ENCODE results near the gene LAMC2.

The LAMC2 gene

GRCh38 chr1:183186841-183187240 is 777 bp downstream of the LAMC2 start:
- H4K20me1 ChIP-seq (ENCODE audit: insufficient read depth, low read length) = no peaks in the 10 kb centered on the region
- no peaks in the 10 kb centered on the region for H3K9me3 ChIP-seq (ENCODE audit: insufficient read depth, low read length, severe bottlenecking)
- H3K27me3 ChIP-seq (ENCODE audit: insufficient read depth, low read length, poor library complexity) = no peaks in the 10 kb centered on the region
- TF ChIP-seq EZH2 (IDR thresholded peaks at IDR 0.05; ENCODE audit: borderline replicate concordance, low read depth, low read length, severe bottlenecking) (no peak), CTCF (IDR thresholded peaks at IDR 0.05; ENCODE audit: borderline replicate concordance, extremely low read depth, low read length, poor library complexity, severe bottlenecking) (no peak)
- DNase-seq (no peak), ATAC-seq (ENCODE audit: insufficient read depth, low read depth) (no peak)
- H3K27ac ChIP-seq (ENCODE audit: low read length) = no peak overlapping the region
- H3K4me2 ChIP-seq (ENCODE audit: insufficient read depth, low read length) = no peak overlapping the region
- no peak overlapping the region for H3K4me3 ChIP-seq (ENCODE audit: low read depth in 1 of 2, low read length in 2 of 2)
- H3K36me3 ChIP-seq (ENCODE audit: insufficient read depth, low read length) = no peaks in the 10 kb centered on the region
- H2AFZ ChIP-seq (ENCODE audit: low read depth, low read length) = no peak overlapping the region
- H3K4me1 ChIP-seq (ENCODE audit: insufficient read depth, low read length) = no peaks in the 10 kb centered on the region
- no peaks in the 10 kb centered on the region for H3K79me2 ChIP-seq (ENCODE audit: insufficient read depth, low read length)
- no peak overlapping the region for H3K9ac ChIP-seq (ENCODE audit: low read depth, low read length)

DNA sequence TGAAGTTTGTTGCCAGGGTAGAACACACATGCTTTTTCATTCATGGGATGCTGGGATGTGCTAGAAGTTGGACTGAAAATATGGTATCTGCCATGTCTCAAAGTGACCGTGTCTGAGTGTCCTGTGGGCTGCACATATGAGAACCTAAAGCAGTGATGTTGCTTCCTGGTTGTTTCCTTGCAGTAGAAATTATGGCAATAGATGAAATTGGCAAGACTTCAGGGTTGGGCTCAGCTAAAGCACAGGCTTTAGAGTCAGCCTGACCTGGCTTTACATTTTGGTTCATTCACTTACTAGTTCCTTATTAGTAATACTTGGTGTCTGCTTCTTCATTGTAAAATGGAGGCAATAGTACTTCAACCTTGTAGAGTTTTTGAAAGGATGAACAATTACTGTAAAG is 2.2 kb downstream of the LAMC2 start:
- H3K36me3 ChIP-seq (ENCODE audit: insufficient read depth, low read length) = no peaks in the 10 kb centered on the region
- no peaks in the 10 kb centered on the region for H3K27me3 ChIP-seq (ENCODE audit: insufficient read depth, low read length, poor library complexity)
- no peaks in the 10 kb centered on the region for H3K79me2 ChIP-seq (ENCODE audit: insufficient read depth, low read length)
- no peaks in the 10 kb centered on the region for H4K20me1 ChIP-seq (ENCODE audit: insufficient read depth, low read length)
- H3K4me3 ChIP-seq (ENCODE audit: low read depth in 1 of 2, low read length in 2 of 2) = no peak overlapping the region
- TF ChIP-seq CTCF (IDR thresholded peaks at IDR 0.05; ENCODE audit: borderline replicate concordance, extremely low read depth, low read length, poor library complexity, severe bottlenecking) = no peak
- TF ChIP-seq EZH2 (IDR thresholded peaks at IDR 0.05; ENCODE audit: borderline replicate concordance, low read depth, low read length, severe bottlenecking) = no peak
- H3K9ac ChIP-seq (ENCODE audit: low read depth, low read length) = no peak overlapping the region
- ATAC-seq (ENCODE audit: insufficient read depth, low read depth) (no peak), DNase-seq (no peak)
- no peak overlapping the region for H3K4me2 ChIP-seq (ENCODE audit: insufficient read depth, low read length)
- H2AFZ ChIP-seq (ENCODE audit: low read depth, low read length) = no peak overlapping the region
- peaks cover under 1% of the 10 kb centered on the region for H3K4me1 ChIP-seq (ENCODE audit: insufficient read depth, low read length)
- H3K27ac ChIP-seq (ENCODE audit: low read length) = no peak overlapping the region
- no peaks in the 10 kb centered on the region for H3K9me3 ChIP-seq (ENCODE audit: insufficient read depth, low read length, severe bottlenecking)

- ATAC-seq (ENCODE audit: insufficient read depth, low read depth) (no peak), DNase-seq (no peak)
- TF ChIP-seq EZH2 (IDR thresholded peaks at IDR 0.05; ENCODE audit: borderline replicate concordance, low read depth, low read length, severe bottlenecking) = no peak
- TF ChIP-seq CTCF (IDR thresholded peaks at IDR 0.05; ENCODE audit: borderline replicate concordance, extremely low read depth, low read length, poor library complexity, severe bottlenecking) = no peak
- Histone ChIP-seq H3K4me3 (ENCODE audit: low read depth in 1 of 2, low read length in 2 of 2) (no peak overlapping the region), H2AFZ (ENCODE audit: low read depth, low read length) (no peak overlapping the region), H4K20me1 (ENCODE audit: insufficient read depth, low read length) (peaks cover 3% of the 10 kb centered on the region; the same call in 1 of the 2 replicates), H3K27ac (ENCODE audit: low read length) (no peak overlapping the region), H3K79me2 (ENCODE audit: insufficient read depth, low read length) (no peaks in the 10 kb centered on the region), H3K27me3 (ENCODE audit: insufficient read depth, low read length, poor library complexity) (peaks cover 2% of the 10 kb centered on the region), H3K9ac (ENCODE audit: low read depth, low read length) (no peak overlapping the region), H3K4me1 (ENCODE audit: insufficient read depth, low read length) (peaks cover 31% of the 10 kb centered on the region), H3K9me3 (ENCODE audit: insufficient read depth, low read length, severe bottlenecking) (no peaks in the 10 kb centered on the region), H3K36me3 (ENCODE audit: insufficient read depth, low read length) (no peaks in the 10 kb centered on the region), H3K4me2 (ENCODE audit: insufficient read depth, low read length) (no peak overlapping the region)
Measured at GRCh38 chr1:183191833-183192232, 5.8 kb downstream of the LAMC2 start.
